EH (cell line): ENCODE results near the gene NKX6-2.

Experiments used
- DNase-seq: peaks from one replicate; pipeline ENCODE4 v3.0.0-alpha.2; 2015; ENCODE audit warnings: low read depth

The NKX6-2 gene

DNA sequence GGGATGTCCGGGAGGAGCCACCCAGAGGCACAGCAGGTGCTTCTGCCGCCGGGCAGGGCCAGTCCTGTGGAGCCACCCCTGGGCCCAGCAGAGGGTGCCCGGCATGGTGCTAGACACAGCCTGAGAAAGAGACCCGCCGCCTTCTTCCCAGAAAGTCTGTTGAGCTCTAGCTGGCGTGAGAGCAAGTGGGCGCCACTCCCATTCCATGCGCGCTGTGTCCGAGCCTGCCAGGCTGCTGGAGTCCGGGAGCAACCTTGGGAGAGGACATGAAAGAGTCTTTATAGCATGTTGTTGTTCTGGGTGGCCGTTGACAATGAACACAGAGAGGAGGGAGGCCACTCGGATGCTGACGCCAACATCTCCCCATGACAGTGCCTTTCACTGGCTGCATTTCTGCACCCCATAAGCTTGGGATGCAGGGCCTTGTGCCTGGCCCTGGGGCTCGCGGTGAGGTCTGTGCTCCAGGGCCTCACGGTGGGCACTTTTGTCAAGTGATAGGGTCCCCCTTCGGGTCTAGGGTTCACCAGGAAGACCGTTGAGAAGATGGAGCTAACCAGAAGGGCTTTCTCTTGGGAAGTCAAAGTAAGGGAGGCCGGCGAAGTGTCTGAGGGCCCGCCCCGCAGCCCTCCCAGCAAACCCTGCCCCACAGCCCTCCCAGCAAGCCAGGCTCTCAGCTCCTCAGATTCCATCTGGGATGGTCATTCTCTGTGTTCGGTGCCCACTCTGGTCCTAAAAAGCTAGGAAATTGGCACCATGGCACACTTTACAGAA, 47.3 kb downstream of the NKX6-2 start:
- DNase-seq, result no peak

DNA sequence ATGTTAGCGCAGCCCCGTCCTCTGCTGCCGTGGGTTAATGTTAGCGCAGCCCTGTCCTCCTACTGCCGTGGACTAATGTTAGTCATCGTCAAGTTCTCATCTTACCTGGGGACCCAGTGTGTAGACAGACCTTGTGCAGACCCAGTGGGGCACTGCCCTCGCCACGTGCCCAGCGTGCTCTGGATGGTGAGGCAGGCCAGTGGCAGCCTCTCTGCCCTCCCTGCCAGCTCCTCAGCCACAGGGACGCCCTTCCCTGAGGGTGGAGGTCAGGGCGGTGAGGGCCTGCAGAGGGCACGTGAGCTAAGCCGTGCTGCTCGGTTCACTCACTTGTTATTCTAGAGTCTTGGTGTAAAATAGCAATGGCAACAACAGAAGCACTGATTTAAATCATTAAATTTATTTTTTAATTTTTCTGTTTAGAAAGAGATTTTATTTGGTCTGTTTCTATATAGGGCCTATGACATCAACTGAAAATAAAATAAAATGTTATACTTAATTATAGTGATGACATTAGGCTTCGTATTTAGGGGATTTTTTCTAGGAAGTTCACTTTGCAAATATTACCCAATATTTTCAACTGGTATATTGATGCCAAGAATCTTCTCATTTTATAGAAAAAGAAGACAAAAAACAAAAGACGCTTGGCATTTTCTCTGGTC, 48.4 kb downstream of the NKX6-2 start:
- DNase-seq, result no peak

- no peak for DNase-seq
These were observed 50.0 kb downstream of the NKX6-2 start for GRCh38 chr10:132735923-132736391.

- DNase-seq, result no peak
These were observed 50.6 kb downstream of the NKX6-2 start for GRCh38 chr10:132735341-132735775.

- DNase-seq, result no peak
These were observed 52.0 kb downstream of the NKX6-2 start for GRCh38 chr10:132733926-132734325.
